D721Med (cell line): Measurements from ENCODE around the gene MRPL54.
A peak's percentile ranks its signal among the peaks of the same experiment; 100 is the strongest.

ENCODE experiments used
- DNase-seq: peaks from one replicate; pipeline ENCODE4 v3.0.0; 2011; ENCODE audit warnings: low spot score; ENCODE audit not compliant: insufficient read length
- FAIRE-seq: peaks from 2 replicates; lab custom pipeline; 2011; peaks lifted over from hg19 to GRCh38; lab: Jason Lieb, UNC
- TF ChIP-seq, protein P1 (sequence below): IDR thresholded peaks from 2 replicates; pipeline ENCODE4 v1.5.1; 2012; ENCODE audit warnings: mild to moderate bottlenecking, control low read depth; ENCODE audit not compliant: insufficient read depth; ENCODE audit errors: missing control alignments

The MRPL54 gene

DNA sequence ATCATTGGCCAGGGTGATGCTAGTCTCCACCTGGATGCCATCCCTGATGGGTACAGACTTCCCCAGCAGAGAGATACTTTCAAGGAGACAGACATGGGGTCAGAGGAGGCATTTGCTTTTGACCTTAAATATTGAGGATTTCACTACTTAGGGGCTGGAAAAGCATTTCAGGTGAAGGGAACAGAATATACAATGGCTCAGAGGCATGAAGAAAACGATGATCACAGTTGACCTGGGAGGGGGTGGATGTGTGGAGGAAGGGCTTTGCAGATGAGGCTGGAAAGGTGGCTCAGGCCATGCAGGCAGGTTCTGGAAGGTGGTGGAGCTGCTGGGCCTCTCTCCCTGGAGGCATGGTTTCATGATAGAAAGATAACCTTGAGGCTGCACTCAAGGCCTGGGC is 19.8 kb downstream of the MRPL54 start:
- no peak for FAIRE-seq
- DNase-seq = no peak
- TF ChIP-seq, protein P1, sequence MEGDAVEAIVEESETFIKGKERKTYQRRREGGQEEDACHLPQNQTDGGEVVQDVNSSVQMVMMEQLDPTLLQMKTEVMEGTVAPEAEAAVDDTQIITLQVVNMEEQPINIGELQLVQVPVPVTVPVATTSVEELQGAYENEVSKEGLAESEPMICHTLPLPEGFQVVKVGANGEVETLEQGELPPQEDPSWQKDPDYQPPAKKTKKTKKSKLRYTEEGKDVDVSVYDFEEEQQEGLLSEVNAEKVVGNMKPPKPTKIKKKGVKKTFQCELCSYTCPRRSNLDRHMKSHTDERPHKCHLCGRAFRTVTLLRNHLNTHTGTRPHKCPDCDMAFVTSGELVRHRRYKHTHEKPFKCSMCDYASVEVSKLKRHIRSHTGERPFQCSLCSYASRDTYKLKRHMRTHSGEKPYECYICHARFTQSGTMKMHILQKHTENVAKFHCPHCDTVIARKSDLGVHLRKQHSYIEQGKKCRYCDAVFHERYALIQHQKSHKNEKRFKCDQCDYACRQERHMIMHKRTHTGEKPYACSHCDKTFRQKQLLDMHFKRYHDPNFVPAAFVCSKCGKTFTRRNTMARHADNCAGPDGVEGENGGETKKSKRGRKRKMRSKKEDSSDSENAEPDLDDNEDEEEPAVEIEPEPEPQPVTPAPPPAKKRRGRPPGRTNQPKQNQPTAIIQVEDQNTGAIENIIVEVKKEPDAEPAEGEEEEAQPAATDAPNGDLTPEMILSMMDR = no peak

DNA sequence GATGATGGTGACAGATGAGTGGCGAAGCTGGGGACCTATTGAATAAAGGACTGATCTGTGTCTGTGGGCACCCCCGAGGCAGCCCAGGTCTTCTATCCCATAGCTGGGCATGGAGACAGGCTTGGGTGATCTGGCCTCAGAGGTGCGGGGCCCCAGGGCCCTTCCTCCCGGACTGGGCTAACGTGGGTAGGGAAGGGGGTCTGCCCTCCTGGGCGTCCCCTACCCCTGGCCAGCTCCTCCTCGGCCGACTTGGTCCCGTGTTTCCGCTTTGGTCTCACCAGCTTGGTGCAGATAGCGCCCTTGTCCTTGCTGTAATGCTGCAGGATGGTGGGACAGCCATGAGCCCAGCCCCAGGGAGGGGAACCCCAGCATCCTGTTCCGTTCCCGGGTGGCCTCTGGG is 20.4 kb downstream of the MRPL54 start:
- DNase-seq = no peak
- TF ChIP-seq, protein P1 = no peak
- no peak for FAIRE-seq

DNA sequence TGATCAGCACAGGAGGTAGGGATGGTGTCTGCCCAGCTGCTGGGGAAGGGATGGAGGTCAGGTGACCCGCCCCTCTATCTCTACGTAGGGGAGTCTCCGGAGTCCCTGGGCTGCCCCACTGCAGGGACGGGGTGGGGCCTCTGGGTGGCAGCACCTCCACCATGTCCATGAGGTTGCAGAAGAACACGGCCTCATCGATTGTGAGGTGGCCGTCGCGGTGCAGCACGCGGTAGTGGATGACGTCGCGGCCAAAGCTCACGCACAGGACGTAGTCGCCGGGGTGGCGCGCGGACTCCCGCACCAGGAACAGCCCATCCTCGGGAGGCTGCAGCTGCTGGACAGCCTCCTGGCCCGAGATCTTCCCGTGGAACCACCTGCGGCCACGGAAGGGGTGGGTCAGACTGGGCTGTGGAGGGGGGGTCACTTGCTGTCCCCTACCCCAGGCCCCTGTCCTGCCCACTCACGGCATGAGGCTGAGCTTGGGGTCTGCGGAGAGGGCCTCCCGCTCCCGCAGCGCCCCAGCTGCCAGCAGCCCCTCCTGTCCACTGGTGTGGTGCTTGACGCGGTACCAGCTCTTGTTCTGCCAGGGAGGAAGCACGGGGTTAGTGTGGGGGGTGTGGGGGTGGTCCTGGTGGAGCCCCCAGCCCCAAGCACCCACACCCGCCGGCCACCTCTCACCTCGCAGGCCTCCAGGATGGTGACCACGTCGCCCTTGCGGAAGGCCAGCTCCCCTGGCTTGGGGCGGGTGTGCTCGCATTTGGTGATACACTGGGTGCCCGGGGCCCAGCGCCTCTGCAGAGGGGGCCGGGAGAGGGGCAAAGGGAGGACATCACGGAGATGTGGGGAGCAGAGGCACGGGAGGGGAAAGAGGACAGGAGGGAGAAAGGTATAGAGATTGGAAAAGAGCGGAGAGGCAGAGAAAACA is 21.4 kb downstream of the MRPL54 start:
- no peak for DNase-seq
- FAIRE-seq = no peak
- TF ChIP-seq, protein P1 = peak; percentile 7

DNA sequence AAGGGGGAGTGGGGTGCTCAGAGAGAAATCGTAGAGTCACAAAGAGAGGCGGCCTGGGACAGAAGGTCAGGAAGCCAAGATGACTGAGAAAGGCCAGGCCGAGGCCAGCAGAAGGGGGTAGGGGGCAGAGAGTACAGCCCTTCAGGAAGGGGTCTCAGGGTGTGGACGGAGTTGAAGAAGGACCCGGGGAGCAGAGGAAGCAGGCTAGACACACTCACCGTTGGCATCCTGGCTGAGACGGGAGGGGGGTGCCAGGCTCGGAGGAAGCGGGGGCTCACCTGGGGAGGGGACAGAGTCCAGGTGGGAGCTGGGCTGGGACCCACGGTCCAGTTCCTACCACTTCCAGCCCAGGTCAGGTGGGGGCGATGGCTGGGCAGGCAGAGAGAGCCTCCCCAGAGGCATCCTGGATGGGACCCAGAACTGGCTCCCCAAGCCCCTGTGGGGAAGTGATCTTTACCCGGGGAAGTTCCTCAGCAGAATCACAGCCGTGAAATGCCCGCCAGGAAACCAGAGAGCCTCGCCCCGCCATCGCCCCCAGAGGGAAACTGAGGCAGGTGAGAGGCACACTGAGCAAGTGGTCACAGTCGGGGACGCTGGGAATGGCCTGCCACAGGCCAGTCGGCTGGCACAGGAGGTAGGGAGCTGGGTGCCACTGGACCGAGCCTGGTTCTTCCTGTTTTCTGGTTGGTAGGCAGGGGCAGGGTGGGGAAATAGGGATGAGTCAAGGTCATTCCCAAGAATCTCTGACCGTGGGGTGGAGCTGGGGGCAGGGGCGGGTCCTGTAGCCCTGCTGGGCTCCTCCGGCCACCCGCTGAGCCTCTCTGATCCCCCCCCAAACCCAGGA is 22.3 kb downstream of the MRPL54 start:
- DNase-seq (no peak), FAIRE-seq (no peak)
- TF ChIP-seq, protein P1 = no peak

DNA sequence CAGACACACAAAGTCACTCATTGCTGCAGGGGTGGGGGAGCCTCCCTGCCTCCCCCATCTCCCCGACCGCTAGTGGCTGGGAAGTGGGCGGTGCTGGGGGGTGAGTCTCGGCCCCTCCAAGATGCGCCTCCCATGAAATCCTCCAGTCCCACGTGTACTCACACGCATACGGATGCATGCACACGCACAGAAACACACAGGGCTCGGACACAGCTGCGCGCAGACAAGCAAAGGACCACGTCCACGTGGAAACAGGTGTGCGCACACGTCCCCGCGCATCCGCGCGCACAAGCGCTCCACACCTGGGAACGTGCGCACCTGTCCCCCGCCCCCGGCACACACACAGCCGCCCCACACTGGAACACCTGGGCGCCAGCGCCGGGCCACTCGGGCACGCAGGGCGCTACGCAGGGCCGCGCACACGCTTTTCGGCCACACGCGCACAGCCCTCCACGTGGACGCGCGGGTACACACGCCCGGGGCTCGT is 23.0 kb downstream of the MRPL54 start:
- TF ChIP-seq, protein P1 = no peak
- DNase-seq (no peak), FAIRE-seq (no peak)

- FAIRE-seq (no peak), DNase-seq (peak; percentile 53)
- TF ChIP-seq, protein P1 = no peak
Measured at GRCh38 chr19:3785938-3786824, 23.7 kb downstream of the MRPL54 start, which contains the start of gene MATK. Gene MATK (minus strand): TSS chr19:3786381. CDS start chr19:3785135, 1,246 bp downstream.
